GM12801 (cell line): Measurements from ENCODE around the gene GRB10.

Experiments used
- TF ChIP-seq, protein P1 (sequence below): IDR thresholded peaks from one replicate; pipeline ENCODE4 v1.5.1; 2011; ENCODE audit warnings: control low read depth; ENCODE audit not compliant: insufficient read length; ENCODE audit errors: extremely low read depth

The GRB10 gene

GRCh38 chr7:50803359-50804337, 21.0 kb upstream of the GRB10 start:
- TF ChIP-seq, protein P1, sequence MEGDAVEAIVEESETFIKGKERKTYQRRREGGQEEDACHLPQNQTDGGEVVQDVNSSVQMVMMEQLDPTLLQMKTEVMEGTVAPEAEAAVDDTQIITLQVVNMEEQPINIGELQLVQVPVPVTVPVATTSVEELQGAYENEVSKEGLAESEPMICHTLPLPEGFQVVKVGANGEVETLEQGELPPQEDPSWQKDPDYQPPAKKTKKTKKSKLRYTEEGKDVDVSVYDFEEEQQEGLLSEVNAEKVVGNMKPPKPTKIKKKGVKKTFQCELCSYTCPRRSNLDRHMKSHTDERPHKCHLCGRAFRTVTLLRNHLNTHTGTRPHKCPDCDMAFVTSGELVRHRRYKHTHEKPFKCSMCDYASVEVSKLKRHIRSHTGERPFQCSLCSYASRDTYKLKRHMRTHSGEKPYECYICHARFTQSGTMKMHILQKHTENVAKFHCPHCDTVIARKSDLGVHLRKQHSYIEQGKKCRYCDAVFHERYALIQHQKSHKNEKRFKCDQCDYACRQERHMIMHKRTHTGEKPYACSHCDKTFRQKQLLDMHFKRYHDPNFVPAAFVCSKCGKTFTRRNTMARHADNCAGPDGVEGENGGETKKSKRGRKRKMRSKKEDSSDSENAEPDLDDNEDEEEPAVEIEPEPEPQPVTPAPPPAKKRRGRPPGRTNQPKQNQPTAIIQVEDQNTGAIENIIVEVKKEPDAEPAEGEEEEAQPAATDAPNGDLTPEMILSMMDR = no peak

DNA sequence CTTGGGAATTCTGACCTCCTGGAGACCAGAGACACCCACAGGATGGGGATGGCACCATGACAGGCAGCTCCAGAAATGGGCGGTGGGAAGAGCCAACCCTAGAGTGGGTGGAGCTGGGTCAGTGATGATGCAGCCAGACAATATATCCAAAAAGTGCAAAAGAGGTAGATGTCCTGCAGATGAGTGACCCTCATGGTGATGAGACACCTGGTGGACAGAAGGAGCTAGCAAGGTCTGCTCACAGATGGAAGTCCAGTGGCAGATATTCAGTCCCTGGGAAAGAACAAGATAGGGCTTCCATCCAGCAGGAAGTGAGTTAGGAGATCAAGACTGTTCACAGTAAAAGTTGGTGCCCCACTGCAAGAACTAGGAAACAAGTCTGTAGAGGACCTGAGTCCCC, 19.2 kb upstream of the GRB10 start:
- TF ChIP-seq, protein P1 = no peak

- TF ChIP-seq, protein P1 = no peak
These were observed 17.2 kb upstream of the GRB10 start for GRCh38 chr7:50799873-50800272.

- TF ChIP-seq, protein P1 = no peak
These were observed 15.4 kb upstream of the GRB10 start for GRCh38 chr7:50798126-50798525.

DNA sequence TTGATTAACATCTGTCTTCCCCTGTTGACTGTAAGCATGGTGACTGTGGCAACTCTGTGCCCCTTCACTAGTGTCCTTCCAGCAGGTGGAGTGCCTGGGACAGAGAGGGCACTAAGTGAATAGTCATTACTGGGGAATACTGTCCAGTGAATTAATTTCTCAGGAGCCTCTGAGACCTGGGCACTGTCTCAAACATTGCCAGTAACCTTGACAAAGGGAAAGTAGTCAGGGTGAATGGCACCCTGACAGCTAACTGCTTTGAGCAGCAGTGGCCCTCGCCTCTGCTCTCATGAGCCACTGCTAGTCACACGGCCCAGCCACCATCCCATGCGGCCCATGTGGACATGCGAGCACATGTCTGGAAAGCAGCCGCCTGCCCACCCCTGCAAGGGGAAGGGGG, 13.1 kb upstream of the GRB10 start:
- TF ChIP-seq, protein P1 = no peak

DNA sequence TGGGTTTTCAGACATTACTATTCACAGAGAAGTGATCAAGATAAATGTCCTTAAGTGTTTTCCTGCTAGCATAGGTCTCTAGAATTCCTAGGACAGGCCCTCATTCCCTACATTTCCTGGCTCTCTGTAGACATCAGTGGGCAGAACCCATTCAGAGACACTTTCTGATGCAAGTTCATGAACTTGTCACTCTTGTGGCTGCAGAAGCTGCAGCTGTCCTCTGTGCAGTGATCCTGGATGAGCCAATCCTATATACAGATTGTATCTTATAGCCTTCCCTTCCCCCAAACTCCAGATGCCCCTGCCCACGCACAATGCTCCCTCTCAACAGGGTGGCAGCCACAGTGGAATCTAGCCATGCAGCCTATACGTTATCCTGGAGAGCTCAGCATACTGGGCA, 12.6 kb upstream of the GRB10 start:
- TF ChIP-seq, protein P1 = no peak

DNA sequence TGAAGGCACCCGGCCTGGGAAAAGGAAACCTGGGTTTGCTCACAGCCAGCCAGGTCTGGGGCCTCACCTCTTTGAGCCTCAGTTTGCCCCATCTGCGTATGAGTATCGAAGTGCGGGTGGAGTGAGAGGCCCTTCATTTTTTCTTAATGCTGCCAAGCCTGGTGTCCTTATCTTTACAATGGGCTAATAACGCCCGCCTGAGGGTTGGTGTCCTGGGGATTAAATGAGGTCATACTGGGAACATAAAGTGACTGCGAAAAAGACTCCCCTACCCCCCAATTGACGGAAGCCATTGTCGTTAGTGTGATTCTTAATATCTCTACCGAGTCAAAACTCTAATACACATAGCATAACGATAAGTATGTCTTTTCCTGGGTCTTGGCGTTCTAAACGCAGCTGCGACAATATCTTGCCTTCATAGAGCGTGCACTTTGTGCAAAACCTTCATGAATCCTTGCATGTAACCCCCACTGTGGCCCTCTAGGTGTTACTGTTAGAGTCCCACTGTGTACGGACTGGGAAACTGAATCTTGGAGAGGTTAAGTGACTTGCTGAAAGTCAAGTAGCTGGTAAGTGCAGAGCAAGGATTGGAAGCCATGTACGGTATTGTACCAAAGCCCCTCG, 11.4 kb upstream of the GRB10 start:
- TF ChIP-seq, protein P1 = no peak
